Astrocyte (in vitro differentiated cells and primary cell): ENCODE data around the gene ST3GAL2. TPM values are rescaled to one million over a fixed set of nuclear protein-coding genes. Genes with fewer than 3 reads are reported as not detected.

Source experiments
- DNase-seq: peaks from one replicate; pipeline ENCODE4 v3.0.0-alpha.2; 2010; ENCODE audit warnings: low read depth
- FAIRE-seq: peaks from 2 replicates; lab custom pipeline; 2011; peaks lifted over from hg19 to GRCh38; lab: Jason Lieb, UNC
- H2AFZ ChIP-seq: 2 replicates; pipeline ENCODE4 v1.6.0; 2012; ENCODE audit warnings: low read depth, low read length, inconsistent platforms
- H3K27ac ChIP-seq: 2 replicates; pipeline ENCODE4 v1.5.1; 2011; ENCODE audit warnings: low read depth, low read length, inconsistent platforms
- H3K27me3 ChIP-seq: 2 replicates; pipeline ENCODE4 v1.6.0; 2011; ENCODE audit warnings: low read length, inconsistent platforms; ENCODE audit not compliant: insufficient read depth
- H3K36me3 ChIP-seq: 2 replicates; pipeline ENCODE4 v1.5.1; 2011; ENCODE audit warnings: low read length, inconsistent platforms; ENCODE audit not compliant: insufficient read depth
- H3K4me1 ChIP-seq: 2 replicates; pipeline ENCODE4 v1.5.1; 2011; ENCODE audit warnings: low read length, inconsistent platforms; ENCODE audit not compliant: insufficient read depth
- H3K4me2 ChIP-seq: 2 replicates; pipeline ENCODE4 v1.6.0; 2012; ENCODE audit warnings: low read length, inconsistent platforms
- H3K4me3 ChIP-seq: 2 replicates; pipeline ENCODE4 v1.5.1; 2011; ENCODE audit warnings: low read depth, mild to moderate bottlenecking, low read length, inconsistent platforms; ENCODE audit not compliant: insufficient read depth
- H3K79me2 ChIP-seq: 2 replicates; pipeline ENCODE4 v1.6.0; 2012; ENCODE audit warnings: mild to moderate bottlenecking, low read length, inconsistent platforms; ENCODE audit not compliant: insufficient read depth
- H3K9ac ChIP-seq: 2 replicates; pipeline ENCODE4 v1.6.0; 2012; ENCODE audit warnings: mild to moderate bottlenecking, low read length, inconsistent platforms
- H3K9me3 ChIP-seq: 2 replicates; pipeline ENCODE4 v1.5.1; 2012; ENCODE audit warnings: low read depth, mild to moderate bottlenecking, low read length, inconsistent platforms; ENCODE audit not compliant: insufficient read depth
- H4K20me1 ChIP-seq: 2 replicates; pipeline ENCODE4 v1.6.0; 2012; ENCODE audit warnings: low read length, inconsistent platforms; ENCODE audit not compliant: insufficient read depth
- H3K27ac Mint-ChIP-seq: one replicate; pipeline ENCODE4 v1.8.0; 2021; ENCODE audit warnings: mild to moderate bottlenecking, mixed read lengths; ENCODE audit not compliant: unreplicated experiment
- H3K27me3 Mint-ChIP-seq: one replicate; pipeline ENCODE4 v1.8.0; 2021; ENCODE audit warnings: low read depth, mixed read lengths; ENCODE audit not compliant: unreplicated experiment
- H3K36me3 Mint-ChIP-seq: one replicate; pipeline ENCODE4 v1.8.0; 2021; ENCODE audit warnings: low read depth, mixed read lengths; ENCODE audit not compliant: unreplicated experiment
- H3K4me1 Mint-ChIP-seq: one replicate; pipeline ENCODE4 v1.8.0; 2021; ENCODE audit warnings: low read depth, mixed read lengths; ENCODE audit not compliant: unreplicated experiment
- H3K4me3 Mint-ChIP-seq: one replicate; pipeline ENCODE4 v1.8.0; 2021; ENCODE audit warnings: mild to moderate bottlenecking, moderate library complexity, mixed read lengths; ENCODE audit not compliant: unreplicated experiment
- H3K9me3 Mint-ChIP-seq: one replicate; pipeline ENCODE4 v1.8.0; 2021; ENCODE audit warnings: mild to moderate bottlenecking, mixed read lengths; ENCODE audit not compliant: unreplicated experiment
- EZH2 ChIP-seq: IDR thresholded peaks from 2 replicates; pipeline ENCODE4 v1.6.1; 2012; ENCODE audit warnings: mild to moderate bottlenecking, low read length, inconsistent platforms; ENCODE audit not compliant: insufficient read depth
- total RNA-seq: library from RNA; stranded (reverse); gene quantifications from 2 replicates; pipeline ENCODE4 v1.2.1, GENCODE V29; 2021
- TF ChIP-seq, protein P1 (sequence below): IDR thresholded peaks from 2 replicates; pipeline ENCODE4 v1.5.1; 2011; ENCODE audit warnings: low read depth, mild to moderate bottlenecking, inconsistent platforms, low read length, moderate library complexity; ENCODE audit not compliant: insufficient read depth

ST3GAL2 gene
- total RNA-seq, 1 donor from 2014 or later = 108 TPM

DNA sequence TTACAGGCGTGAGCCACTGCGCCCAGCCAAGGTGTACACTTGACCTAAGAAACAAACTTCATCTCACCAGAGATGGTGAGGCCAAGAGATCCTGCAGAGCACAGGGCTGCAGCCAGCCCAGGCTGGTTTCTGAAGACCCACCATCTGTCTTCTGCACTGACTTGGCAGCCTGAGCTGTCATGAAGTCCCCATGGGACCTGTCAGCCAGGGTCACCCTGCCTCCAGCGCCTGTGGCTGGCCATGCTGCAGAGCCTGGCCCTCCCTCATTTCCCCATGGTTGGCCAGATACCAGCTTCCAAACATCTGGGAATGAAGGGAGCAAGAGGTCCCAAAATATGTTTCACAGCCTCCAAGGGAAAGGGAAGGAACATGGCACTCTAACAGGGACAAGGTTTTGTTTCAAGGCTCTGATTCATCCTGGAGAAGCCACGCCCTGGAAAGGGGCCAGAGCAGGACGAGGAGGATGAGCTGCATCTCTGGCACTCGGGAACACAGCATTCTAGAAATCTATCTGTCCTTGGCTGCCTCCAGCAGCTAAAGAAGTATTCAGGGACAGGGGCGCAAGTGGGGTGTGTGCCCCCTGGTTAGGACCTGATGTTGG lies 46.9 kb downstream of the ST3GAL2 start:
- Histone ChIP-seq H3K4me1 (peaks cover 7% of the 10 kb centered on the region), H3K27ac (no peak overlapping the region), H2AFZ (no peak overlapping the region), H4K20me1 (peaks cover 46% of the 10 kb centered on the region), H3K9ac (no peak overlapping the region), H3K79me2 (peaks cover 3% of the 10 kb centered on the region), H3K4me2 (peak overlapping the region; percentile 27), H3K9me3 (no peaks in the 10 kb centered on the region), H3K36me3 (peaks cover 15% of the 10 kb centered on the region), H3K4me3 (no peak overlapping the region), H3K27me3 (no peaks in the 10 kb centered on the region)
- H3K36me3 Mint-ChIP-seq = peaks cover 25% of the 10 kb centered on the region
- no peak overlapping the region for H3K4me3 Mint-ChIP-seq
- FAIRE-seq (peak; percentile 70), DNase-seq (no peak)
- no peak overlapping the region for H3K27ac Mint-ChIP-seq
- peaks cover 8% of the 10 kb centered on the region for H3K4me1 Mint-ChIP-seq
- TF ChIP-seq, protein P1, sequence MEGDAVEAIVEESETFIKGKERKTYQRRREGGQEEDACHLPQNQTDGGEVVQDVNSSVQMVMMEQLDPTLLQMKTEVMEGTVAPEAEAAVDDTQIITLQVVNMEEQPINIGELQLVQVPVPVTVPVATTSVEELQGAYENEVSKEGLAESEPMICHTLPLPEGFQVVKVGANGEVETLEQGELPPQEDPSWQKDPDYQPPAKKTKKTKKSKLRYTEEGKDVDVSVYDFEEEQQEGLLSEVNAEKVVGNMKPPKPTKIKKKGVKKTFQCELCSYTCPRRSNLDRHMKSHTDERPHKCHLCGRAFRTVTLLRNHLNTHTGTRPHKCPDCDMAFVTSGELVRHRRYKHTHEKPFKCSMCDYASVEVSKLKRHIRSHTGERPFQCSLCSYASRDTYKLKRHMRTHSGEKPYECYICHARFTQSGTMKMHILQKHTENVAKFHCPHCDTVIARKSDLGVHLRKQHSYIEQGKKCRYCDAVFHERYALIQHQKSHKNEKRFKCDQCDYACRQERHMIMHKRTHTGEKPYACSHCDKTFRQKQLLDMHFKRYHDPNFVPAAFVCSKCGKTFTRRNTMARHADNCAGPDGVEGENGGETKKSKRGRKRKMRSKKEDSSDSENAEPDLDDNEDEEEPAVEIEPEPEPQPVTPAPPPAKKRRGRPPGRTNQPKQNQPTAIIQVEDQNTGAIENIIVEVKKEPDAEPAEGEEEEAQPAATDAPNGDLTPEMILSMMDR = no peak
- TF ChIP-seq EZH2 = no peak
- no peaks in the 10 kb centered on the region for H3K9me3 Mint-ChIP-seq
- H3K27me3 Mint-ChIP-seq = no peaks in the 10 kb centered on the region

DNA sequence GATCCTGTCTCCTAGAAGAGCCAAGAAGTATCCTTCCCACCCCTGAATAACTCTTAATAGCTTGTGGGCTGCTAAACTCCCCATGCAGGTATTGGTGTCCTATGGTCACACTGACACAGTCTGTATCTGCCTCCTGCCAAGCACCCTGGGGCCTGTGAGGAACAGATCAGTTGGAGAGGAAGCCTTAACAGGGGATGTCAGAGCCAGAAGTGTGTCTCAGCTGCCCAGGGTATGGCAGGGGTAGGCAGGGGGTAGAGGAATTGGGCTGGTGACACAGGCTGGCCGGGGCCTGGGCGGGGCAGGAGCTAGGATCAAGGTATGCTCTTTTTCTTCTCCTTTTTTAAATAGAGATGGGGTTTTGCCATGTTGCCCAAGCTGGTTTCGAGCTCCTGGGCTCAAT lies 47.5 kb downstream of the ST3GAL2 start:
- H3K36me3 ChIP-seq = peaks cover 16% of the 10 kb centered on the region
- H4K20me1 ChIP-seq = peaks cover 46% of the 10 kb centered on the region
- Mint-ChIP-seq H3K36me3 (peaks cover 25% of the 10 kb centered on the region), H3K9me3 (no peaks in the 10 kb centered on the region), H3K27me3 (no peaks in the 10 kb centered on the region), H3K4me3 (no peak overlapping the region), H3K27ac (no peak overlapping the region), H3K4me1 (peaks cover 8% of the 10 kb centered on the region)
- peaks cover 3% of the 10 kb centered on the region for H3K79me2 ChIP-seq
- H3K27ac ChIP-seq = no peak overlapping the region
- DNase-seq (no peak), FAIRE-seq (no peak)
- no peaks in the 10 kb centered on the region for H3K9me3 ChIP-seq
- H2AFZ ChIP-seq = no peak overlapping the region
- no peak overlapping the region for H3K4me3 ChIP-seq
- TF ChIP-seq, protein P1 = no peak
- TF ChIP-seq EZH2 = no peak
- no peaks in the 10 kb centered on the region for H3K27me3 ChIP-seq
- H3K4me2 ChIP-seq = no peak overlapping the region
- no peak overlapping the region for H3K9ac ChIP-seq
- H3K4me1 ChIP-seq = peaks cover 7% of the 10 kb centered on the region

DNA sequence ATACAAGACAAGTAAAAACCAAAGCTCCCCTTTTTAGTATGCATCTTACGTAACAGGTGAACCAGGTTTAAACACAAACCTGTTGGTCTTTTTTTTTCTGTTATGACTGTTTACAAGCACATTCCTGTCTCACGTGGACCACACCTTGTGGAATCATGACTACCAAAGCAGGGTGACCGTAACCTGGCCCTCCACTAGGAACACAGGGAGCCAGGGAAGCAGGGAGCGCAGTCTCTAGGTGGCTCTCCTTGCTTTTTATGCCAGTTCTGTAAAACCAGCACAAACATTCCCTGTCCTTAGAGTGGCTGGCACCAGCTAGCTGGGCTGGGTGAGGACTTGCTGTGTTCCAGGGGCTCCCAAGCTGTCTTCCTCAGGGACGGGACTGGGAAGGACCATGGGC lies 48.1 kb downstream of the ST3GAL2 start:
- Mint-ChIP-seq H3K4me1 (peaks cover 8% of the 10 kb centered on the region), H3K27ac (no peak overlapping the region), H3K4me3 (peak overlapping the region; percentile 57), H3K9me3 (no peaks in the 10 kb centered on the region), H3K36me3 (peaks cover 25% of the 10 kb centered on the region), H3K27me3 (no peaks in the 10 kb centered on the region)
- no peak overlapping the region for H3K4me3 ChIP-seq
- no peak overlapping the region for H2AFZ ChIP-seq
- no peak for DNase-seq
- no peak overlapping the region for H3K4me2 ChIP-seq
- no peak overlapping the region for H3K9ac ChIP-seq
- H3K36me3 ChIP-seq = peaks cover 16% of the 10 kb centered on the region
- TF ChIP-seq EZH2 = no peak
- TF ChIP-seq, protein P1 = no peak
- peaks cover 45% of the 10 kb centered on the region for H4K20me1 ChIP-seq
- peaks cover 7% of the 10 kb centered on the region for H3K4me1 ChIP-seq
- H3K27me3 ChIP-seq = no peaks in the 10 kb centered on the region
- no peak for FAIRE-seq
- H3K9me3 ChIP-seq = no peaks in the 10 kb centered on the region
- H3K27ac ChIP-seq = no peak overlapping the region
- peaks cover 3% of the 10 kb centered on the region for H3K79me2 ChIP-seq
